ENCODE measurements around the gene ARID5B.

Gene ARID5B

GRCh38 chr10:62037166-62037831 lies 135.8 kb downstream of the ARID5B start:
- peaks cover 23% of the 10 kb centered on the region for H3K36me3 ChIP-seq (ENCODE audit: insufficient read depth, low read length)
- H3K27me3 ChIP-seq (ENCODE audit: insufficient read depth, low read length, poor library complexity, severe bottlenecking): no peaks in the 10 kb centered on the region
- no peaks in the 10 kb centered on the region for H4K20me1 ChIP-seq (ENCODE audit: insufficient read depth, low read length, poor library complexity, severe bottlenecking)
- H2AFZ ChIP-seq (ENCODE audit: low read length): no peak overlapping the region
- no peaks in the 10 kb centered on the region for H3K9me3 ChIP-seq (ENCODE audit: insufficient read depth, low read depth, low read length)
- TF ChIP-seq EZH2phosphoT487 (IDR thresholded peaks at IDR 0.05; ENCODE audit: borderline replicate concordance) (no peak), CTCF (conservative IDR thresholded peaks at IDR 0.05; ENCODE audit: low read length) (no peak)
- peak overlapping the region; percentile 70 for H3K4me2 ChIP-seq (ENCODE audit: low read depth, low read length, poor library complexity, severe bottlenecking)
- H3K9ac ChIP-seq (ENCODE audit: low read depth, low read length, poor library complexity, severe bottlenecking): peak overlapping the region; percentile 70
- peaks cover 82% of the 10 kb centered on the region for H3K4me1 ChIP-seq (ENCODE audit: insufficient read depth, low read length, poor library complexity, severe bottlenecking)
- peak overlapping the region; percentile 52 for H3K4me3 ChIP-seq (ENCODE audit: low read length, poor library complexity, severe bottlenecking)
- peaks cover 11% of the 10 kb centered on the region; the same call in 1 of the 2 replicates for H3F3A ChIP-seq (ENCODE audit: low read depth)
- H3K79me2 ChIP-seq (ENCODE audit: insufficient read depth, low read length): peaks cover 89% of the 10 kb centered on the region
- no peaks in the 10 kb centered on the region for H3K9me2 ChIP-seq (replicated peaks; ENCODE audit: low read depth, low read length)

- Histone ChIP-seq H3K79me2 (ENCODE audit: insufficient read depth, low read length) (peaks cover 91% of the 10 kb centered on the region), H2AFZ (ENCODE audit: low read length) (no peak overlapping the region; the same call in 1 of the 2 replicates), H3K9ac (ENCODE audit: low read depth, low read length, poor library complexity, severe bottlenecking) (peak overlapping the region; percentile 70), H3K9me2 (replicated peaks; ENCODE audit: low read depth, low read length) (no peaks in the 10 kb centered on the region), H3K36me3 (ENCODE audit: insufficient read depth, low read length) (peaks cover 21% of the 10 kb centered on the region), H3K4me1 (ENCODE audit: insufficient read depth, low read length, poor library complexity, severe bottlenecking) (peaks cover 81% of the 10 kb centered on the region), H3K4me3 (ENCODE audit: low read length, poor library complexity, severe bottlenecking) (peak overlapping the region; percentile 52), H3K4me2 (ENCODE audit: low read depth, low read length, poor library complexity, severe bottlenecking) (peak overlapping the region; percentile 70), H4K20me1 (ENCODE audit: insufficient read depth, low read length, poor library complexity, severe bottlenecking) (no peaks in the 10 kb centered on the region), H3F3A (ENCODE audit: low read depth) (peaks cover 11% of the 10 kb centered on the region; the same call in 1 of the 2 replicates), H3K9me3 (ENCODE audit: insufficient read depth, low read depth, low read length) (no peaks in the 10 kb centered on the region), H3K27me3 (ENCODE audit: insufficient read depth, low read length, poor library complexity, severe bottlenecking) (no peaks in the 10 kb centered on the region)
- TF ChIP-seq CTCF (conservative IDR thresholded peaks at IDR 0.05; ENCODE audit: low read length) (no peak), EZH2phosphoT487 (IDR thresholded peaks at IDR 0.05; ENCODE audit: borderline replicate concordance) (no peak)
Observed at GRCh38 chr10:62037890-62038608, 136.6 kb downstream of the ARID5B start.

GRCh38 chr10:62038609-62039190 lies 137.2 kb downstream of the ARID5B start:
- peaks cover 91% of the 10 kb centered on the region for H3K79me2 ChIP-seq (ENCODE audit: insufficient read depth, low read length)
- peaks cover 11% of the 10 kb centered on the region; the same call in 1 of the 2 replicates for H3F3A ChIP-seq (ENCODE audit: low read depth)
- peaks cover 21% of the 10 kb centered on the region for H3K36me3 ChIP-seq (ENCODE audit: insufficient read depth, low read length)
- no peaks in the 10 kb centered on the region for H4K20me1 ChIP-seq (ENCODE audit: insufficient read depth, low read length, poor library complexity, severe bottlenecking)
- TF ChIP-seq CTCF (conservative IDR thresholded peaks at IDR 0.05; ENCODE audit: low read length) (peak; percentile 98), EZH2phosphoT487 (IDR thresholded peaks at IDR 0.05; ENCODE audit: borderline replicate concordance) (no peak)
- peak overlapping the region; percentile 70 for H3K4me2 ChIP-seq (ENCODE audit: low read depth, low read length, poor library complexity, severe bottlenecking)
- H2AFZ ChIP-seq (ENCODE audit: low read length): peak overlapping the region; percentile 47; the same call in 1 of the 2 replicates
- no peaks in the 10 kb centered on the region for H3K9me2 ChIP-seq (replicated peaks; ENCODE audit: low read depth, low read length)
- peak overlapping the region; percentile 52 for H3K4me3 ChIP-seq (ENCODE audit: low read length, poor library complexity, severe bottlenecking)
- H3K9me3 ChIP-seq (ENCODE audit: insufficient read depth, low read depth, low read length): no peaks in the 10 kb centered on the region
- no peaks in the 10 kb centered on the region for H3K27me3 ChIP-seq (ENCODE audit: insufficient read depth, low read length, poor library complexity, severe bottlenecking)
- H3K9ac ChIP-seq (ENCODE audit: low read depth, low read length, poor library complexity, severe bottlenecking): peak overlapping the region; percentile 70
- H3K4me1 ChIP-seq (ENCODE audit: insufficient read depth, low read length, poor library complexity, severe bottlenecking): peaks cover 81% of the 10 kb centered on the region
